Measurements from ENCODE around the gene TLK1. TPM values are rescaled to one million over a fixed set of nuclear protein-coding genes. Genes with fewer than 3 reads are reported as not detected.

TLK1 gene
- total and polyA plus RNA-seq, 4 donors = 7.7 to 19.6 (median 15.6) TPM

DNA sequence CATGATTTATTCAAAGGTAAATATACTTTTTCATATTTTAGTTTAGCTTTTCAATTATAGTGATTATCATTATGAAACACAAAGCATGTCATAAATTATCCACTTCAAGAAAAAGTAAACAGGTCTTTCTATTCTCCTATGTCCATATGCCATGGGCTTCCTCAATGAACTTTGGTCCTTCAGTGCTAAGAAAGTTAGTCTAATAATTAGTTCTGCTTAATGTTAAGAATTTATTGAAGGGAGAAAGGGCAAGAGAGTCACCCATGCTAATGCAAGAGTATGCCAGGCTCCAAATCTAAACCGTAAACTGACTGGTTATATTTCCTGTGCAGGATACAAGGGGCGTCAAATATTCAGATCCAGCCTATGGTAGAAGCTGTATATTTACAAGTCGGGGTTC is 135.5 kb downstream of the TLK1 start:
- Histone ChIP-seq H3K4me1 (ENCODE audit: control insufficient read depth in 4 of 4, insufficient read depth in 4 of 4, low read length in 3 of 4) (peaks cover 0 to 2% (median 0%) of the 10 kb centered on the region in 4 donors), H3K9ac (ENCODE audit: low read depth in 1 of 2, low read length in 2 of 2) (no peak overlapping the region), H3K36me3 (ENCODE audit: control insufficient read depth in 4 of 4, insufficient read depth in 3 of 4, low read depth in 1 of 4, low read length in 3 of 4) (peaks cover 2 to 25% (median 17%) of the 10 kb centered on the region in 4 donors), H3K4me3 (ENCODE audit: low read depth in 1 of 3, low read length in 3 of 3) (no peak overlapping the region), H3K9me3 (ENCODE audit: control insufficient read depth in 4 of 4, low read length in 3 of 4) (no peaks in the 10 kb centered on the region), H3K27ac (ENCODE audit: low read depth in 1 of 2, low read length in 2 of 2) (no peak overlapping the region), H3K27me3 (ENCODE audit: control insufficient read depth in 4 of 4, insufficient read depth in 4 of 4, low read length in 3 of 4) (no peaks in the 10 kb centered on the region)
- 86% methylated on average over 3 of the region's 3 CpGs for WGBS
- TF ChIP-seq, protein P1, sequence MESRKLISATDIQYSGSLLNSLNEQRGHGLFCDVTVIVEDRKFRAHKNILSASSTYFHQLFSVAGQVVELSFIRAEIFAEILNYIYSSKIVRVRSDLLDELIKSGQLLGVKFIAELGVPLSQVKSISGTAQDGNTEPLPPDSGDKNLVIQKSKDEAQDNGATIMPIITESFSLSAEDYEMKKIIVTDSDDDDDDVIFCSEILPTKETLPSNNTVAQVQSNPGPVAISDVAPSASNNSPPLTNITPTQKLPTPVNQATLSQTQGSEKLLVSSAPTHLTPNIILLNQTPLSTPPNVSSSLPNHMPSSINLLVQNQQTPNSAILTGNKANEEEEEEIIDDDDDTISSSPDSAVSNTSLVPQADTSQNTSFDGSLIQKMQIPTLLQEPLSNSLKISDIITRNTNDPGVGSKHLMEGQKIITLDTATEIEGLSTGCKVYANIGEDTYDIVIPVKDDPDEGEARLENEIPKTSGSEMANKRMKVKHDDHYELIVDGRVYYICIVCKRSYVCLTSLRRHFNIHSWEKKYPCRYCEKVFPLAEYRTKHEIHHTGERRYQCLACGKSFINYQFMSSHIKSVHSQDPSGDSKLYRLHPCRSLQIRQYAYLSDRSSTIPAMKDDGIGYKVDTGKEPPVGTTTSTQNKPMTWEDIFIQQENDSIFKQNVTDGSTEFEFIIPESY (IDR thresholded peaks at IDR 0.05) = no peak
- TF ChIP-seq FOXA1 (IDR thresholded peaks at IDR 0.05) = no peak
- TF ChIP-seq SP1 (IDR thresholded peaks at IDR 0.05) = no peak
- TF ChIP-seq, protein P2, sequence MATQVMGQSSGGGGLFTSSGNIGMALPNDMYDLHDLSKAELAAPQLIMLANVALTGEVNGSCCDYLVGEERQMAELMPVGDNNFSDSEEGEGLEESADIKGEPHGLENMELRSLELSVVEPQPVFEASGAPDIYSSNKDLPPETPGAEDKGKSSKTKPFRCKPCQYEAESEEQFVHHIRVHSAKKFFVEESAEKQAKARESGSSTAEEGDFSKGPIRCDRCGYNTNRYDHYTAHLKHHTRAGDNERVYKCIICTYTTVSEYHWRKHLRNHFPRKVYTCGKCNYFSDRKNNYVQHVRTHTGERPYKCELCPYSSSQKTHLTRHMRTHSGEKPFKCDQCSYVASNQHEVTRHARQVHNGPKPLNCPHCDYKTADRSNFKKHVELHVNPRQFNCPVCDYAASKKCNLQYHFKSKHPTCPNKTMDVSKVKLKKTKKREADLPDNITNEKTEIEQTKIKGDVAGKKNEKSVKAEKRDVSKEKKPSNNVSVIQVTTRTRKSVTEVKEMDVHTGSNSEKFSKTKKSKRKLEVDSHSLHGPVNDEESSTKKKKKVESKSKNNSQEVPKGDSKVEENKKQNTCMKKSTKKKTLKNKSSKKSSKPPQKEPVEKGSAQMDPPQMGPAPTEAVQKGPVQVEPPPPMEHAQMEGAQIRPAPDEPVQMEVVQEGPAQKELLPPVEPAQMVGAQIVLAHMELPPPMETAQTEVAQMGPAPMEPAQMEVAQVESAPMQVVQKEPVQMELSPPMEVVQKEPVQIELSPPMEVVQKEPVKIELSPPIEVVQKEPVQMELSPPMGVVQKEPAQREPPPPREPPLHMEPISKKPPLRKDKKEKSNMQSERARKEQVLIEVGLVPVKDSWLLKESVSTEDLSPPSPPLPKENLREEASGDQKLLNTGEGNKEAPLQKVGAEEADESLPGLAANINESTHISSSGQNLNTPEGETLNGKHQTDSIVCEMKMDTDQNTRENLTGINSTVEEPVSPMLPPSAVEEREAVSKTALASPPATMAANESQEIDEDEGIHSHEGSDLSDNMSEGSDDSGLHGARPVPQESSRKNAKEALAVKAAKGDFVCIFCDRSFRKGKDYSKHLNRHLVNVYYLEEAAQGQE (IDR thresholded peaks at IDR 0.05) = no peak
- DNase-seq (ENCODE audit: low spot score) = no peak

DNA sequence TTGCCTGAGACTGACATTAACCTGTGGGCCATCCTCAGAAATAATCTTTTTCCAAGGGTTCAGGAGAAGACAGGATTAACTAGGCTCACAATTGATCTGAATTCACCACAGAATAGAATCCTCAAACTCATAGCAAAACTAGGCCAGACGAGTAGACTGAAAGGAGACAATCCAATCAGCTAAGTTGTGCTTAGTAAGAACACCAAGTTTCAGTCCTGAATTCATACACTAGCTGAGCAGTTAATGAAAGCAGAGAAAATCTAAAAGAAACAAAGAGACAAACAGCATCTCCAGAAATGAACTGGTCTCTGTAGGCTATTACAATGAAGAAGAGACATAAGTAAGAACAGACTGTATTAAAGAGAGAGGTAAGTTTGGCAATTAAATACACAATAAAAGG is 142.2 kb downstream of the TLK1 start:
- H3K27ac ChIP-seq (ENCODE audit: low read depth in 1 of 2, low read length in 2 of 2) = no peak overlapping the region
- WGBS = 92% methylated on average over 1 of the region's 1 CpG
- no peaks in the 10 kb centered on the region for H3K9me3 ChIP-seq (ENCODE audit: control insufficient read depth in 4 of 4, low read length in 3 of 4)
- no peak overlapping the region for H3K4me3 ChIP-seq (ENCODE audit: low read depth in 1 of 3, low read length in 3 of 3)
- no peaks in the 10 kb centered on the region for H3K4me1 ChIP-seq (ENCODE audit: control insufficient read depth in 4 of 4, insufficient read depth in 4 of 4, low read length in 3 of 4)
- H3K9ac ChIP-seq (ENCODE audit: low read depth in 1 of 2, low read length in 2 of 2) = no peak overlapping the region
- no peak for TF ChIP-seq RAD21 (IDR thresholded peaks at IDR 0.05)
- TF ChIP-seq, protein P2 (IDR thresholded peaks at IDR 0.05) = no peak
- TF ChIP-seq, protein P1 (IDR thresholded peaks at IDR 0.05) = no peak
- H3K27me3 ChIP-seq (ENCODE audit: control insufficient read depth in 4 of 4, insufficient read depth in 4 of 4, low read length in 3 of 4) = no peaks in the 10 kb centered on the region
- no peak for DNase-seq (ENCODE audit: low spot score)
- peaks cover 0 to 21% (median 16%) of the 10 kb centered on the region in 4 donors for H3K36me3 ChIP-seq (ENCODE audit: control insufficient read depth in 4 of 4, insufficient read depth in 3 of 4, low read depth in 1 of 4, low read length in 3 of 4)
